Endothelial cell (in vitro differentiated cells): ENCODE data around the gene TMPRSS7. TPM values are rescaled to one million over a fixed set of nuclear protein-coding genes. Genes with fewer than 3 reads are reported as not detected.
A peak's percentile ranks its signal among the peaks of the same experiment; 100 is the strongest.

Experiments
- DNase-seq: peaks from one replicate; pipeline ENCODE4 v3.0.0; 2021; ENCODE audit warnings: low spot score
- H3K27ac Mint-ChIP-seq: one replicate; pipeline ENCODE4 v1.8.0; 2021; ENCODE audit warnings: mixed read lengths, inconsistent platforms; ENCODE audit not compliant: unreplicated experiment
- H3K27me3 Mint-ChIP-seq: one replicate; pipeline ENCODE4 v1.8.0; 2021; ENCODE audit warnings: mild to moderate bottlenecking, moderate library complexity, mixed read lengths, inconsistent platforms; ENCODE audit not compliant: unreplicated experiment
- H3K36me3 Mint-ChIP-seq: one replicate; pipeline ENCODE4 v1.8.0; 2021; ENCODE audit warnings: mild to moderate bottlenecking, low read depth, mixed read lengths, inconsistent platforms; ENCODE audit not compliant: unreplicated experiment
- H3K4me1 Mint-ChIP-seq: one replicate; pipeline ENCODE4 v1.8.0; 2021; ENCODE audit warnings: mild to moderate bottlenecking, mixed read lengths, inconsistent platforms; ENCODE audit not compliant: unreplicated experiment
- H3K4me3 Mint-ChIP-seq: one replicate; pipeline ENCODE4 v1.8.0; 2021; ENCODE audit warnings: mild to moderate bottlenecking, mixed read lengths, inconsistent platforms; ENCODE audit not compliant: unreplicated experiment
- H3K9me3 Mint-ChIP-seq: one replicate; pipeline ENCODE4 v1.8.0; 2021; ENCODE audit warnings: mixed read lengths, inconsistent platforms; ENCODE audit not compliant: unreplicated experiment
- CTCF ChIP-seq: fragments of 200-600 bp; sonication (generic); IDR thresholded peaks from one replicate; pipeline ENCODE4 v1.5.0; 2021; ENCODE audit warnings: antibody characterized with exemption; ENCODE audit not compliant: unreplicated experiment
- total RNA-seq: library from RNA; stranded (reverse); fragmentation: NEBNext Ultra II Directional; extraction: Animal tissue kit (Norgen Biotek cat#: 25700); gene quantifications from one replicate; pipeline ENCODE4 v1.2.1, GENCODE V29; 2021; ENCODE audit not compliant: unreplicated experiment

The TMPRSS7 gene
- total RNA-seq, 1 donor from 2014 or later = not detected

DNA sequence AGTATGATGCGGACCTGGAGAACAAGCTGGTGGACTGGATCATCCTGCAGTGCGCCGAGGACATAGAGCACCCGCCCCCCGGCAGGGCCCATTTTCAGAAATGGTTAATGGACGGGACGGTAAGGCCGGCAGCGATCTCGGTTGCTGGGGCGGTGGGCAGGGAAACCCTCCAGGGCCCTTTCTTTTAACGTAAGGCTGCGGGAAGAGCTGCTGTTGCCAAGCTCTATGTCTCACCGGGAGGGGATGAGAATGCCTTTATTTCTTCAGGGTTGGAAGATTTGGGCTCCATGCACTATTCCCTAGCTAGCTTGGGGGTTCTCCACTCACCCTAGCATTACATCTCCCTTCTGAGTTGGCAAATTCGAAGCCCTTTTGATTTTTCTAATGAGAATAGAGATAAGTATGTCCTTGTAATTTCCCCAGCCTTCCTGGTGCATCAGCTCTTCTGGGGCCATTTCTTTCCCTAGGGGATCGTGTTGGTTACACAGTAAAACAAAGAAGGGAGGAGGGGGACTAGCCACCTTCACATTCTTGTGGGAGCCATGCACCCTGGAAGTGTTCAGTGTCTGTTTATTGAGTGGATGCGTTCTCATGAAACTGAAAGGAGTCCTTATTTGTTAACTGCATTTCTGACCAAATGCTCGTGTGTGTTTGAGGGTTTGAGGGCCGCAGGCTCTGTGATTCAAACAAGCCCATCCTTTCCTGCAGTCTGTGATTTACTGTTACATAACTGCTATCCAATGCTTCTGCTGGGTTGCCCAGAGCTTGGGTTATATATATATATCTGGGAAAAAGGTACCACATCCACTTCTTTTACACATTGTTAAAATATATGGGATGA is 34.8 kb upstream of the TMPRSS7 start:
- no peak for DNase-seq
- no peak for TF ChIP-seq CTCF
- peaks cover 14% of the 10 kb centered on the region for H3K4me1 Mint-ChIP-seq
- H3K36me3 Mint-ChIP-seq = no peaks in the 10 kb centered on the region
- H3K27ac Mint-ChIP-seq = no peak overlapping the region
- peak overlapping the region; percentile 82 for H3K4me3 Mint-ChIP-seq
- H3K27me3 Mint-ChIP-seq = peaks cover 3% of the 10 kb centered on the region
- no peaks in the 10 kb centered on the region for H3K9me3 Mint-ChIP-seq

DNA sequence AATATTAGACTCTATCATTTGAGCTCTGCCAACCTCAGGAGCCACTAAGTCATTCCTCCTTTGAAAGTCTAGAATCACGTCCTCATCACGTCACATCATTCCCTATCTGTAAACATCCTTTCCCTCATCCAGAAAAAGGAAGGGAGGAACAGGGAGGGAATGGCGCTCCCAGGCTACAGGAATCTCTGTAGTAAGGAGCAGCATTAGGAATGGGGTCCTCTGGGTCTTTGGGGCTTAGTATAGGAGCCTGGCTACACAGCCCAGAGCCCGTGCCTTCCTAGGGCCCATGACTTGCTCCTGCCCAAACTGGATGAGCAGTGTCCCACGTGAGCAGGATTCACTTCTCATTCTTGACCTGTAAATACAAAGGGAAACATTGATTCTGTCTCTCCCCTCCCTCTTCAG is 34.2 kb upstream of the TMPRSS7 start:
- H3K4me1 Mint-ChIP-seq = peaks cover 14% of the 10 kb centered on the region
- H3K9me3 Mint-ChIP-seq = no peaks in the 10 kb centered on the region
- TF ChIP-seq CTCF = no peak
- H3K36me3 Mint-ChIP-seq = no peaks in the 10 kb centered on the region
- H3K27me3 Mint-ChIP-seq = peaks cover 3% of the 10 kb centered on the region
- no peak for DNase-seq
- no peak overlapping the region for H3K4me3 Mint-ChIP-seq
- no peak overlapping the region for H3K27ac Mint-ChIP-seq

GRCh38 chr3:112000966-112001365 is 33.6 kb upstream of the TMPRSS7 start:
- no peak overlapping the region for H3K27ac Mint-ChIP-seq

DNA sequence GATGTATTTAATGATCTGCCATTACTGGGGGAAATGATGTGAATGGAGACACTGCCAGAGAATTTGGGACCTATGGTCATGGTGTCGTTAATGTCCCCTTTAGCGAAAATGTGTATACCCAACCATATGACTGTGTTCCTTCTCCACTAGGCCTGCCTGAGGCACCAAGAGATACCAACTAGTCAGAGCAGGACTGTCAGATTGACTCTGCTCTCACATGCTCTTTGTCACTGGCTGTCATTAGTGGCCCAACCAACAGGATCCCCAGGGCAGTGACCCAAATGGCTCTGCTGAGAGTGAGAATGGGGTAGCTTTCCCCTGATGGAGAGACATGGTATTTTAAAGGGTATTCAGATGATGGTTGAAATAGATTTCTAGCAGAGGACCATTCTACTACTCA is 33.0 kb upstream of the TMPRSS7 start:
- H3K4me3 Mint-ChIP-seq = no peak overlapping the region
- H3K9me3 Mint-ChIP-seq = no peaks in the 10 kb centered on the region

More at GRCh38 chr3:112000966-112001365, 33.6 kb upstream of the TMPRSS7 start:
- TF ChIP-seq CTCF = no peak
- Mint-ChIP-seq H3K4me1 (peaks cover 14% of the 10 kb centered on the region), H3K9me3 (no peaks in the 10 kb centered on the region), H3K27me3 (peaks cover 3% of the 10 kb centered on the region), H3K4me3 (no peak overlapping the region), H3K36me3 (no peaks in the 10 kb centered on the region)
- DNase-seq = no peak

More for the DNA sequence above, 33.0 kb upstream of the TMPRSS7 start:
- H3K27ac Mint-ChIP-seq = no peak overlapping the region
- H3K36me3 Mint-ChIP-seq = no peaks in the 10 kb centered on the region
- no peak for TF ChIP-seq CTCF
- DNase-seq = no peak
- peaks cover 3% of the 10 kb centered on the region for H3K27me3 Mint-ChIP-seq
- peaks cover 14% of the 10 kb centered on the region for H3K4me1 Mint-ChIP-seq
